Body of pancreas (tissue), 4 donors: ENCODE data around the gene LDAH. TPM values are rescaled to one million over a fixed set of nuclear protein-coding genes. Genes with fewer than 3 reads are reported as not detected.

Experiments
- ATAC-seq: fragments of 150-250 bp; one replicate; pipeline ENCODE4 v1.9.1; 2016
- DNase-seq, 4 donors: peaks; one replicate each; pipeline ENCODE4 v3.0.0-alpha.2; 2019
- H3K27ac ChIP-seq, 4 donors: fragments of 200-600 bp; sonication (generic); 1 replicate in 3 of 4; 2 replicates in 1 of 4; pipeline versions ENCODE4 v1.5.1 to v1.6.1; 2016 to 2019; ENCODE audit warnings: mild to moderate bottlenecking in 1 of 4, mixed read lengths in 1 of 4, moderate library complexity in 1 of 4
- H3K27me3 ChIP-seq, 2 donors: fragments of 200-600 bp; sonication (generic); one replicate each; pipeline ENCODE4 v1.6.0; 2016; ENCODE audit warnings: mild to moderate bottlenecking in 1 of 2
- H3K36me3 ChIP-seq, 2 donors: fragments of 200-600 bp; sonication (generic); replicated peaks in 1 of 2; 2 replicates each; pipeline ENCODE4 v1.5.1; 2016; ENCODE audit warnings: low read depth in 2 of 2; ENCODE audit not compliant: insufficient read depth in 1 of 2
- H3K4me1 ChIP-seq: fragments of 200-600 bp; sonication (generic); one replicate; pipeline ENCODE4 v1.6.0; 2016
- H3K4me3 ChIP-seq, 2 donors: fragments of 200-600 bp; sonication (generic); 1 replicate in 1 of 2; 2 replicates in 1 of 2; pipeline ENCODE4 v1.5.1; 2016 to 2019
- H3K9me3 ChIP-seq, 3 donors: fragments of 200-600 bp; sonication (generic); 1 replicate in 2 of 3; 2 replicates in 1 of 3; pipeline ENCODE4 v1.5.1; 2016
- POLR2A ChIP-seq, 3 donors: fragments of 450-650 bp; IDR thresholded peaks; one replicate each; pipeline ENCODE4 v1.6.1; 2016; ENCODE audit warnings: antibody characterized with exemption in 3 of 3, mild to moderate bottlenecking in 2 of 3
- WGBS, 2 donors: methylation state at CpG; one replicate each; pipeline ENCODE4 v1.1.5; 2017; 5-methylcytosine and 5-hydroxymethylcytosine counted together
- intact Hi-C: fragments of 100-400 bp; cut with DNase I; formaldehyde crosslinking; loops from one replicate; pipeline ENCODE4 v1.15.1; 2023
- total RNA-seq, 2 donors: library from RNA; depleted of rRNA; stranded (reverse); fragments of >200 nt; gene quantifications; one replicate each; pipeline ENCODE4 v1.1.0, GENCODE V29; 2016
- TF ChIP-seq, protein P1 (sequence below), 7 experiments: fragments of 450-650 bp in 4 of 7; fragments of 200-600 bp in 3 of 7; sonication (generic) in 3 of 7; IDR thresholded peaks; one replicate each; pipeline ENCODE4 v1.5.1; 2016 to 2019; ENCODE audit warnings: antibody characterized with exemption in 7 of 7

LDAH gene
- total RNA-seq, 2 donors from 2014 or later, result 6.9 to 10.6 TPM

DNA sequence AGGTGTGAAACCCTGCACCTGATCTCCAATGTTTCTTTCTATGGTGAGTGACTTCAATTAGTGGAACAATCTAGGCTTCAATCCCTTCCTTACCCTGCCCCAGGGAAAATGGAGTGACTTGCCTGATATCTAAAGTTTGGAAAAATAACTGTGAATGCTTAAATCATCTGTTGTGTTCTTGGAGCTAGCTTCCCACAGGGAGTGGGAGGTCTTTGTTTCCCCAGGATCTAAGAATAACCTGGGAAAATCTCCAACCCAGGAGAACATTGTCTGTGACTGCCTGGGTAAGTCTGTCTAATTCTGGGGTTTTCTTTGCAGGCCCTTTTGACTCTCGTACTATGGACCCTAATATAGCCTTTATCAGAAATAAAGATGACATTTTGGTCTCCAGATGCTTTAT lies 13.6 kb upstream of the LDAH start:
- 44 to 60% methylated on average over 1 of the region's 1 CpG for WGBS, 2 donors
- DNase-seq, result no peak
- TF ChIP-seq, protein P1, sequence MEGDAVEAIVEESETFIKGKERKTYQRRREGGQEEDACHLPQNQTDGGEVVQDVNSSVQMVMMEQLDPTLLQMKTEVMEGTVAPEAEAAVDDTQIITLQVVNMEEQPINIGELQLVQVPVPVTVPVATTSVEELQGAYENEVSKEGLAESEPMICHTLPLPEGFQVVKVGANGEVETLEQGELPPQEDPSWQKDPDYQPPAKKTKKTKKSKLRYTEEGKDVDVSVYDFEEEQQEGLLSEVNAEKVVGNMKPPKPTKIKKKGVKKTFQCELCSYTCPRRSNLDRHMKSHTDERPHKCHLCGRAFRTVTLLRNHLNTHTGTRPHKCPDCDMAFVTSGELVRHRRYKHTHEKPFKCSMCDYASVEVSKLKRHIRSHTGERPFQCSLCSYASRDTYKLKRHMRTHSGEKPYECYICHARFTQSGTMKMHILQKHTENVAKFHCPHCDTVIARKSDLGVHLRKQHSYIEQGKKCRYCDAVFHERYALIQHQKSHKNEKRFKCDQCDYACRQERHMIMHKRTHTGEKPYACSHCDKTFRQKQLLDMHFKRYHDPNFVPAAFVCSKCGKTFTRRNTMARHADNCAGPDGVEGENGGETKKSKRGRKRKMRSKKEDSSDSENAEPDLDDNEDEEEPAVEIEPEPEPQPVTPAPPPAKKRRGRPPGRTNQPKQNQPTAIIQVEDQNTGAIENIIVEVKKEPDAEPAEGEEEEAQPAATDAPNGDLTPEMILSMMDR (IDR thresholded peaks at IDR 0.05), result no peak
- no peaks in the 10 kb centered on the region for H3K27me3 ChIP-seq
- H3K36me3 ChIP-seq, result no peaks in the 10 kb centered on the region
- H3K27ac ChIP-seq, result no peak overlapping the region
- no peaks in the 10 kb centered on the region for H3K4me1 ChIP-seq
- ATAC-seq, result no peak
- no peaks in the 10 kb centered on the region for H3K9me3 ChIP-seq
- no peak overlapping the region for H3K4me3 ChIP-seq
- intact Hi-C loops, result no loop called here

- TF ChIP-seq POLR2A (IDR thresholded peaks at IDR 0.05), result no peak
- TF ChIP-seq, protein P1 (IDR thresholded peaks at IDR 0.05), result no peak
- H3K4me1 ChIP-seq, result no peaks in the 10 kb centered on the region
- no peak overlapping the region for H3K27ac ChIP-seq
- intact Hi-C loops, result no loop called here
- DNase-seq, result no peak
- 80% methylated on average over 2 of the region's 2 CpGs for WGBS, 2 donors
- peaks cover 0 to 4% of the 10 kb centered on the region in 2 donors for H3K27me3 ChIP-seq
- no peak overlapping the region for H3K4me3 ChIP-seq
- no peak for ATAC-seq
- no peaks in the 10 kb centered on the region for H3K9me3 ChIP-seq
- H3K36me3 ChIP-seq, result no peaks in the 10 kb centered on the region
Observed at GRCh38 chr2:20834331-20834730, 11.4 kb upstream of the LDAH start.

DNA sequence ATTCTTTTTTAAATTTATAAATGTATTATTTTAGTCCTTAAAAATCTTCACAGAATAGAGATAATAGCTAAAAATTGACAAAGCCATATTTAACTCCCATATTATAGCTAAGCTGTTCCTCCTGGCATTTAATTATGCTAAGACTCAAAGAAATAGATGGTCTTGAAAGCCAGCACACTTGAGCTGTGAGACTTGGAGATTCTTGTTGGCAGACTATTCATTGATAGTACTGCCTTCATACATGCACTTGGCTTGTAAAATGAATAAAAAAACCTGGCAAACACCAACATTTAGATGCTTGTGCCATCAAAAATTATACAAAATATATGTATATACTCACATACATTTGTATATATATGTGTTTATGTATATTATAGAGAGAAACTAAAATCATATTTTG lies 9.7 kb upstream of the LDAH start:
- no peak for DNase-seq
- no peaks in the 10 kb centered on the region for H3K36me3 ChIP-seq
- H3K9me3 ChIP-seq, result no peaks in the 10 kb centered on the region
- no peak overlapping the region for H3K4me3 ChIP-seq
- no peak overlapping the region for H3K27ac ChIP-seq
- no peaks in the 10 kb centered on the region for H3K4me1 ChIP-seq
- TF ChIP-seq, protein P1 (IDR thresholded peaks at IDR 0.05), result no peak
- no peak for TF ChIP-seq POLR2A (IDR thresholded peaks at IDR 0.05)
- peaks cover 0 to 4% of the 10 kb centered on the region in 2 donors for H3K27me3 ChIP-seq
- no peak for ATAC-seq
- intact Hi-C loops, result no loop called here

- H3K4me1 ChIP-seq, result no peaks in the 10 kb centered on the region
- no peaks in the 10 kb centered on the region for H3K9me3 ChIP-seq
- no peak overlapping the region for H3K27ac ChIP-seq
- DNase-seq, result no peak
- H3K27me3 ChIP-seq, result peaks cover 0 to 4% of the 10 kb centered on the region in 2 donors
- TF ChIP-seq POLR2A (IDR thresholded peaks at IDR 0.05), result no peak
- TF ChIP-seq, protein P1 (IDR thresholded peaks at IDR 0.05), result no peak
- no peaks in the 10 kb centered on the region for H3K36me3 ChIP-seq
- intact Hi-C loops, result no loop called here
- no peak for ATAC-seq
- no peak overlapping the region for H3K4me3 ChIP-seq
- 16% methylated on average over 1 of the region's 1 CpG for WGBS, 2 donors
Observed at GRCh38 chr2:20829861-20830260, 7.0 kb upstream of the LDAH start.

DNA sequence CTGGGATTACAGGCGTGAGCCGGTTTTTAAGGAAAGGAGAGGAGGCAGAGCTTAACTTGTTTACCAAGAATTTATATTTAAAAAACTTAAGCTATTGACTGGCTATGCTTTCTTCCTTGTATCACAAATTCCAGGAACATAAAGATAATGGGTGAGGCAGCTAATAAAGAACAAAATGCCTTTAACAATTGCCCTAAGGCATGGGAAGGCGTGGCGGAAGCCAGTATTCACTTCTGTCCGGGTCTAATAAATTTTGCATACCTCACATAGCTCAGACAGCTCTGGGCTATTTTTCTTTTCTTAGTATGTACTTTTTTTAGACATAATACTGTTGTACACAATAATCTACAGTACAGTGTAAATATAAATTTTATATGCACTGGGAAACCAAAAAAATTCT lies 1.0 kb upstream of the LDAH start:
- H3K27ac ChIP-seq, result no peak overlapping the region
- TF ChIP-seq, protein P1 (IDR thresholded peaks at IDR 0.05), result no peak
- no peak for TF ChIP-seq POLR2A (IDR thresholded peaks at IDR 0.05)
- DNase-seq, result no peak
- intact Hi-C loops, result no loop called here
- H3K36me3 ChIP-seq, result no peaks in the 10 kb centered on the region
- no peak for ATAC-seq
- H3K9me3 ChIP-seq, result no peaks in the 10 kb centered on the region
- no peaks in the 10 kb centered on the region for H3K27me3 ChIP-seq
- H3K4me1 ChIP-seq, result peaks cover 3% of the 10 kb centered on the region
- no peak overlapping the region for H3K4me3 ChIP-seq
- WGBS, 2 donors, result 77% methylated on average over 5 of the region's 5 CpGs
